Sigmoid colon (tissue), 4 donors: ENCODE results near the gene EGR4.

Source experiments
- EP300 ChIP-seq, 4 donors: sonication (generic); formaldehyde crosslinking; IDR thresholded peaks; one replicate each; pipeline ENCODE4 v1.6.1; 2017; ENCODE audit warnings: antibody characterized with exemption in 4 of 4
- POLR2A ChIP-seq, 2 donors: fragments of 450-650 bp; IDR thresholded peaks; one replicate each; pipeline ENCODE4 v1.6.1; 2016; ENCODE audit warnings: antibody characterized with exemption in 2 of 2, mild to moderate bottlenecking in 2 of 2, moderate library complexity in 2 of 2
- TF ChIP-seq, protein P1 (sequence below), 4 experiments: fragments of 450-650 bp in 3 of 4; fragments of 200-600 bp in 1 of 4; IDR thresholded peaks; one replicate each; pipeline ENCODE4 v1.5.1; 2016 to 2019; ENCODE audit warnings: antibody characterized with exemption in 4 of 4, mild to moderate bottlenecking in 3 of 4, moderate library complexity in 2 of 4

DNA sequence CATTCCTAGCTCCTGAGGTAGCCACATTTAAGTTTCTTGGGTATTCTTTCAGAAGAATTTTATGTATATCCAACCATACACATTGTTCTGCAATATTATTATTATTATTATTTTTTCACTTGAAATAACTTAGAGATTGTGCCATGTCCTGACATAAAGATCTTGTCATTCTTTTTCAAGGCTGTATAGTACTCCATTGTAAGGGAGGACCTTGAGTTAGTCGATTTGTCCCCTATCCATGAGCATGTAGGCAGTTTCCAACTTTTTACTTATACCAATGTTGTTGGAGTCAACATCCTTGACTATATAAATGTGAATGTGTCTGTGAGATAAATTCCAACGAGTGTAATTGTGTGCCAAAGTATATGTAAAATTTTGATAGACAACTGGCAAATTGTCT is 891 bp upstream of the EGR4 start:
- TF ChIP-seq POLR2A (IDR thresholded peaks at IDR 0.05) (no peak), EP300 (IDR thresholded peaks at IDR 0.05) (no peak)
- TF ChIP-seq, protein P1, sequence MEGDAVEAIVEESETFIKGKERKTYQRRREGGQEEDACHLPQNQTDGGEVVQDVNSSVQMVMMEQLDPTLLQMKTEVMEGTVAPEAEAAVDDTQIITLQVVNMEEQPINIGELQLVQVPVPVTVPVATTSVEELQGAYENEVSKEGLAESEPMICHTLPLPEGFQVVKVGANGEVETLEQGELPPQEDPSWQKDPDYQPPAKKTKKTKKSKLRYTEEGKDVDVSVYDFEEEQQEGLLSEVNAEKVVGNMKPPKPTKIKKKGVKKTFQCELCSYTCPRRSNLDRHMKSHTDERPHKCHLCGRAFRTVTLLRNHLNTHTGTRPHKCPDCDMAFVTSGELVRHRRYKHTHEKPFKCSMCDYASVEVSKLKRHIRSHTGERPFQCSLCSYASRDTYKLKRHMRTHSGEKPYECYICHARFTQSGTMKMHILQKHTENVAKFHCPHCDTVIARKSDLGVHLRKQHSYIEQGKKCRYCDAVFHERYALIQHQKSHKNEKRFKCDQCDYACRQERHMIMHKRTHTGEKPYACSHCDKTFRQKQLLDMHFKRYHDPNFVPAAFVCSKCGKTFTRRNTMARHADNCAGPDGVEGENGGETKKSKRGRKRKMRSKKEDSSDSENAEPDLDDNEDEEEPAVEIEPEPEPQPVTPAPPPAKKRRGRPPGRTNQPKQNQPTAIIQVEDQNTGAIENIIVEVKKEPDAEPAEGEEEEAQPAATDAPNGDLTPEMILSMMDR (IDR thresholded peaks at IDR 0.05) = no peak
